ENCODE results near the gene IKZF4.

DNA sequence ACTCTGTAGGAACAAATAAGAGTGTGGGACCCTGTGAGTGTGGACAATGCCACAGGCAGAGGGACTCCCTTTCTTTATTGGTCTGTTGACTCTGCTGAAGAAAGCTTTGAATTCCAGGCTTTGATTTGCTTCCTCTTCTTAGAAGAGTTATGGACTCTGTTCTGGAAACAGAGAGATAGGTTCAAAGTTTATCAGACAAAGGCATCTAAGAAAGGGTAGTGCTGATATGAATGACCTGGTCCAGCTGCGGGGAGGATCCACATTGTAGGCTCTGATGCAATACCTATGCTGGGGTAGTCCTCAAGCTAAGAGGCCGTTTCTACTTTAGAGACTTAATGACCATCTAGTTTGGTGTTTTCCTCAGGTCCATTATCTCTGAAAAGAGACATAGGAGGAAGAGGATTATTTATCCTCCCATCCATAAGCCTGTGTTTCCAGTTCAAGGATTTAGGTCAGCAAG lies 10.7 kb upstream of the IKZF4 start:
- TF ChIP-seq, protein P1, sequence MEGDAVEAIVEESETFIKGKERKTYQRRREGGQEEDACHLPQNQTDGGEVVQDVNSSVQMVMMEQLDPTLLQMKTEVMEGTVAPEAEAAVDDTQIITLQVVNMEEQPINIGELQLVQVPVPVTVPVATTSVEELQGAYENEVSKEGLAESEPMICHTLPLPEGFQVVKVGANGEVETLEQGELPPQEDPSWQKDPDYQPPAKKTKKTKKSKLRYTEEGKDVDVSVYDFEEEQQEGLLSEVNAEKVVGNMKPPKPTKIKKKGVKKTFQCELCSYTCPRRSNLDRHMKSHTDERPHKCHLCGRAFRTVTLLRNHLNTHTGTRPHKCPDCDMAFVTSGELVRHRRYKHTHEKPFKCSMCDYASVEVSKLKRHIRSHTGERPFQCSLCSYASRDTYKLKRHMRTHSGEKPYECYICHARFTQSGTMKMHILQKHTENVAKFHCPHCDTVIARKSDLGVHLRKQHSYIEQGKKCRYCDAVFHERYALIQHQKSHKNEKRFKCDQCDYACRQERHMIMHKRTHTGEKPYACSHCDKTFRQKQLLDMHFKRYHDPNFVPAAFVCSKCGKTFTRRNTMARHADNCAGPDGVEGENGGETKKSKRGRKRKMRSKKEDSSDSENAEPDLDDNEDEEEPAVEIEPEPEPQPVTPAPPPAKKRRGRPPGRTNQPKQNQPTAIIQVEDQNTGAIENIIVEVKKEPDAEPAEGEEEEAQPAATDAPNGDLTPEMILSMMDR (conservative IDR thresholded peaks at IDR 0.05; ENCODE audit: low read depth in 2 of 2), result no peak
- TF ChIP-seq EZH2phosphoT487 (IDR thresholded peaks at IDR 0.05; ENCODE audit: unreplicated experiment), result no peak
- TF ChIP-seq, protein P2, sequence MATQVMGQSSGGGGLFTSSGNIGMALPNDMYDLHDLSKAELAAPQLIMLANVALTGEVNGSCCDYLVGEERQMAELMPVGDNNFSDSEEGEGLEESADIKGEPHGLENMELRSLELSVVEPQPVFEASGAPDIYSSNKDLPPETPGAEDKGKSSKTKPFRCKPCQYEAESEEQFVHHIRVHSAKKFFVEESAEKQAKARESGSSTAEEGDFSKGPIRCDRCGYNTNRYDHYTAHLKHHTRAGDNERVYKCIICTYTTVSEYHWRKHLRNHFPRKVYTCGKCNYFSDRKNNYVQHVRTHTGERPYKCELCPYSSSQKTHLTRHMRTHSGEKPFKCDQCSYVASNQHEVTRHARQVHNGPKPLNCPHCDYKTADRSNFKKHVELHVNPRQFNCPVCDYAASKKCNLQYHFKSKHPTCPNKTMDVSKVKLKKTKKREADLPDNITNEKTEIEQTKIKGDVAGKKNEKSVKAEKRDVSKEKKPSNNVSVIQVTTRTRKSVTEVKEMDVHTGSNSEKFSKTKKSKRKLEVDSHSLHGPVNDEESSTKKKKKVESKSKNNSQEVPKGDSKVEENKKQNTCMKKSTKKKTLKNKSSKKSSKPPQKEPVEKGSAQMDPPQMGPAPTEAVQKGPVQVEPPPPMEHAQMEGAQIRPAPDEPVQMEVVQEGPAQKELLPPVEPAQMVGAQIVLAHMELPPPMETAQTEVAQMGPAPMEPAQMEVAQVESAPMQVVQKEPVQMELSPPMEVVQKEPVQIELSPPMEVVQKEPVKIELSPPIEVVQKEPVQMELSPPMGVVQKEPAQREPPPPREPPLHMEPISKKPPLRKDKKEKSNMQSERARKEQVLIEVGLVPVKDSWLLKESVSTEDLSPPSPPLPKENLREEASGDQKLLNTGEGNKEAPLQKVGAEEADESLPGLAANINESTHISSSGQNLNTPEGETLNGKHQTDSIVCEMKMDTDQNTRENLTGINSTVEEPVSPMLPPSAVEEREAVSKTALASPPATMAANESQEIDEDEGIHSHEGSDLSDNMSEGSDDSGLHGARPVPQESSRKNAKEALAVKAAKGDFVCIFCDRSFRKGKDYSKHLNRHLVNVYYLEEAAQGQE (IDR thresholded peaks at IDR 0.05; ENCODE audit: unreplicated experiment), result no peak
- no peak for TF ChIP-seq STAT1 (IDR thresholded peaks at IDR 0.05; ENCODE audit: unreplicated experiment)
- no peak for TF ChIP-seq CREB1 (CRISPR knock-in tag; IDR thresholded peaks at IDR 0.05; ENCODE audit: low read depth)
